TTC549 (cell line): ENCODE measurements around the gene FOXD4L5.
"Not testable (repeated sequence)": the region's sequence is repeated elsewhere in the genome, so short reads cannot be mapped to it uniquely, and the experiment has no call there.

ENCODE experiments used
- FAIRE-seq: peaks from 2 replicates; lab custom pipeline; 2012; peaks lifted over from hg19 to GRCh38; lab: Jason Lieb, UNC

FOXD4L5 gene

DNA sequence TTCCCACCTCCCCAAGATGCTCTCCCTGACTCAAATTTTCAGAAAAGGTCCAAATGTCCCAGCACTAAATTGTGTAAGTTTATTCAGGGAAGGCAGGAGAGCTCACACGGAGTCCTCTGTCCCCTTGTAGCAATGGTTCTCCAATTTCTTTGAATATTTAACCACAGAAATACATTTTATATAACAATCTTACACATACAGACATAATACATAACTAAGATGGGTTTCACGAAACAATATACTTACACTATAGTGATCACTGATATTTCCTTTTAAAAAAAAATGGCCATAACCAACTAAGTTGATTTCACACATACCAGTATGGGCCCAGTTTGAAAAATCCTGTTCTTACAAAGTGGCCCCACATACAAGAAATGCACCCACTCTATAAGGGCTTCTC, at the start of gene FOXD4L5:
FOXD4L5 (minus strand) TSS at position 101 of the 400 bp plus-strand sequence. CDS start 832 bp downstream, outside the sequence.
- FAIRE-seq = not testable (repeated sequence)

DNA sequence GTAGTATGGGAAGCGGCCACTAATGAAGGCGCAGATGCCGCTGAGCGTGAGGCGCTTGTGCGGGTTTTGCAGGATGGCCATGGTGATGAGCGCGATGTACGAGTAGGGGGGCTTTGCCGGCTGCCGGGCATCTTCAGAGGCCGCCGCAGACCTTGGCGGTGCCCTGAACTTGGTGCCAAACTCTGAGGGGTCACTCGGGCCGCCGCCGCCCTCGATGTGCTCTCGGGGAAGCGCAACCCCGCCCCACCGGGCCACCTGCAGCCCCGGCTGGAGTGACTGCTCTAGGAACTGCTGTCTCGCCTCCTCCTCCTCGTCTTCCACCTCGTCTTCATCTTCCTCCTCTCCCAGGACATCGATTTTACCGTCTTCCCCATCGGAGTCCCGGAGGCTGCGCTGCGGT, 1.1 kb downstream of the FOXD4L5 start:
- not testable (repeated sequence) for FAIRE-seq

DNA sequence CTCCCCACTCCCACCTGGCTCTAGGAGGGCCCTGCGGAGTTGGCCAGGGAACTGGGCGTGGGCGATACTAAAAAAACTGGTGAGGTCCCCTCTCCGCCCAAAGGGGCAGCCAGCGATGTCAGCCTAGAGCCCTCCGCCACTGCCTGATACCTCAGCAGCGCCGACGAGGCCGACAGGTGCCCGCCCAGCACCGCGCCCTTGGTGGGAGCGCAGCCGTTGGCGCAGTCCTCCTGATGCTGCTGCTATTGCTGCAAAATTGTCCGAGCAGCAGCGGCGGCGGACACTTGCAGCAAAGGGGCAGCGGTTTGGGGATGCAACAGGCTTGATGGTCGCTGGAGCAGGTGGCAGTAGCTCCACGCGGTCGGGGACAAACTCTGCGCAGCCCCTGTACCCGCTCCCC, 2.0 kb downstream of the FOXD4L5 start:
- FAIRE-seq = not testable (repeated sequence)
